PC-9 (cell line): ENCODE results near the gene LAMB1.

ENCODE experiments used
- EZH2 ChIP-seq: fragments of 200-600 bp; sonication (generic); IDR thresholded peaks from 2 replicates; pipeline ENCODE4 v1.8.0; 2017; ENCODE audit warnings: antibody characterized with exemption, low read depth
- TF ChIP-seq, protein P1 (sequence below): fragments of 200-600 bp; sonication (generic); conservative IDR thresholded peaks from 2 replicates; pipeline ENCODE4 v1.6.1; 2017; ENCODE audit warnings: mixed run types, antibody characterized with exemption, mild to moderate bottlenecking, moderate library complexity

- TF ChIP-seq, protein P1, sequence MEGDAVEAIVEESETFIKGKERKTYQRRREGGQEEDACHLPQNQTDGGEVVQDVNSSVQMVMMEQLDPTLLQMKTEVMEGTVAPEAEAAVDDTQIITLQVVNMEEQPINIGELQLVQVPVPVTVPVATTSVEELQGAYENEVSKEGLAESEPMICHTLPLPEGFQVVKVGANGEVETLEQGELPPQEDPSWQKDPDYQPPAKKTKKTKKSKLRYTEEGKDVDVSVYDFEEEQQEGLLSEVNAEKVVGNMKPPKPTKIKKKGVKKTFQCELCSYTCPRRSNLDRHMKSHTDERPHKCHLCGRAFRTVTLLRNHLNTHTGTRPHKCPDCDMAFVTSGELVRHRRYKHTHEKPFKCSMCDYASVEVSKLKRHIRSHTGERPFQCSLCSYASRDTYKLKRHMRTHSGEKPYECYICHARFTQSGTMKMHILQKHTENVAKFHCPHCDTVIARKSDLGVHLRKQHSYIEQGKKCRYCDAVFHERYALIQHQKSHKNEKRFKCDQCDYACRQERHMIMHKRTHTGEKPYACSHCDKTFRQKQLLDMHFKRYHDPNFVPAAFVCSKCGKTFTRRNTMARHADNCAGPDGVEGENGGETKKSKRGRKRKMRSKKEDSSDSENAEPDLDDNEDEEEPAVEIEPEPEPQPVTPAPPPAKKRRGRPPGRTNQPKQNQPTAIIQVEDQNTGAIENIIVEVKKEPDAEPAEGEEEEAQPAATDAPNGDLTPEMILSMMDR, result no peak
- no peak for TF ChIP-seq EZH2
These were observed 21.5 kb downstream of the LAMB1 start for GRCh38 chr7:107981466-107981865.
